Neural cell (in vitro differentiated cells): ENCODE data around the gene ALDH1L1.

Experiments used
- MXI1 ChIP-seq: fragments of 450-650 bp; conservative IDR thresholded peaks from 2 replicates; pipeline ENCODE4 v1.6.1; 2014; ENCODE audit warnings: antibody characterized with exemption, mild to moderate bottlenecking; ENCODE audit not compliant: poor library complexity, severe bottlenecking
- TF ChIP-seq, protein P1 (sequence below): fragments of 450-650 bp; IDR thresholded peaks from 2 replicates; pipeline ENCODE4 v1.5.1; 2014; ENCODE audit warnings: antibody characterized with exemption, mild to moderate bottlenecking, moderate library complexity; ENCODE audit not compliant: poor library complexity, severe bottlenecking

DNA sequence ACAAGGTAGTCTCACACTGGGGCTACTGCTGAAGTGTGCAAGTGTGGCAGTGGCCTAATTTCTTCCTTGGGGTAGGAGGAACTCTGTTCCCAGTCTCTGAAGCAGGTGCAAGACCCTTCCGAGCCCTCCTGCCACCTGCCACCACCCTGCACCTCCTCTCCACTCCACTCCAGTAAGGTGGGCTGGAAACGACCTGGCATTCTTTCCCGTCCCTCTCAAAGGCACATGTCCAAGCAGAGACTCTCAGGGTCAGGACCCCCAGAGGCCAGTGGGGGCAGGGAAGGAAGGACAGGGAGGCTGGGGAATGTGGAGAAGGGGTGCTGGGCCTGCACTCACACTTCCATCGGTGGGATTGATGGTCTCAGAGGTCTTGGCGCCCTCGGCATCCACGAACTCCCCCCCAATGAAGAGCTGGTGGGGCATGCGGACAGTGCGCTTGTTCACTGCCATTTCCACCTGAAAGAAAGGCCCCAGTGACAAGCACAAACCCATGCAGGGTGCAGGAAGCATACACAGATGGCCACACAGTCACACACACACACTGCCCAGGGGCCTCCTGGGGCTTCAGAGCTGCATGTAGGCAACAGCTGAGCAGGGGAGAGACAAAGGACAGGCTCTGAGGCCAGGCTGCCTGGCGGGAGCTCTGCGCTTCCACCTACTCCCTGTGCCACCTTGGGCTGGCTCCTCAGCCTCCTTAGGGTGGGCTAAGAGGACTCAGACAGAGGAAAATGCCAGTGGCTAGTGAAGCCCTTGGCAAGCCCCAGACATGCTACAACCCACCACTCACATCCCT, 43.8 kb downstream of the ALDH1L1 start:
- TF ChIP-seq, protein P1, sequence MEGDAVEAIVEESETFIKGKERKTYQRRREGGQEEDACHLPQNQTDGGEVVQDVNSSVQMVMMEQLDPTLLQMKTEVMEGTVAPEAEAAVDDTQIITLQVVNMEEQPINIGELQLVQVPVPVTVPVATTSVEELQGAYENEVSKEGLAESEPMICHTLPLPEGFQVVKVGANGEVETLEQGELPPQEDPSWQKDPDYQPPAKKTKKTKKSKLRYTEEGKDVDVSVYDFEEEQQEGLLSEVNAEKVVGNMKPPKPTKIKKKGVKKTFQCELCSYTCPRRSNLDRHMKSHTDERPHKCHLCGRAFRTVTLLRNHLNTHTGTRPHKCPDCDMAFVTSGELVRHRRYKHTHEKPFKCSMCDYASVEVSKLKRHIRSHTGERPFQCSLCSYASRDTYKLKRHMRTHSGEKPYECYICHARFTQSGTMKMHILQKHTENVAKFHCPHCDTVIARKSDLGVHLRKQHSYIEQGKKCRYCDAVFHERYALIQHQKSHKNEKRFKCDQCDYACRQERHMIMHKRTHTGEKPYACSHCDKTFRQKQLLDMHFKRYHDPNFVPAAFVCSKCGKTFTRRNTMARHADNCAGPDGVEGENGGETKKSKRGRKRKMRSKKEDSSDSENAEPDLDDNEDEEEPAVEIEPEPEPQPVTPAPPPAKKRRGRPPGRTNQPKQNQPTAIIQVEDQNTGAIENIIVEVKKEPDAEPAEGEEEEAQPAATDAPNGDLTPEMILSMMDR = no peak
- TF ChIP-seq MXI1 = no peak
